HG03469 (cell line): ENCODE results near the gene ALAD.
"Not testable (repeated sequence)": the region's sequence is repeated elsewhere in the genome, so short reads cannot be mapped to it uniquely, and the experiment has no call there.

Experiments
- ATAC-seq: cut with Tn5 transposase; IDR thresholded peaks from one replicate; pipeline ENCODE4 v1.9.1; 2021; ENCODE audit warnings: mild to moderate bottlenecking, moderate library complexity, moderate number of reproducible peaks; ENCODE audit not compliant: unreplicated experiment

The ALAD gene

DNA sequence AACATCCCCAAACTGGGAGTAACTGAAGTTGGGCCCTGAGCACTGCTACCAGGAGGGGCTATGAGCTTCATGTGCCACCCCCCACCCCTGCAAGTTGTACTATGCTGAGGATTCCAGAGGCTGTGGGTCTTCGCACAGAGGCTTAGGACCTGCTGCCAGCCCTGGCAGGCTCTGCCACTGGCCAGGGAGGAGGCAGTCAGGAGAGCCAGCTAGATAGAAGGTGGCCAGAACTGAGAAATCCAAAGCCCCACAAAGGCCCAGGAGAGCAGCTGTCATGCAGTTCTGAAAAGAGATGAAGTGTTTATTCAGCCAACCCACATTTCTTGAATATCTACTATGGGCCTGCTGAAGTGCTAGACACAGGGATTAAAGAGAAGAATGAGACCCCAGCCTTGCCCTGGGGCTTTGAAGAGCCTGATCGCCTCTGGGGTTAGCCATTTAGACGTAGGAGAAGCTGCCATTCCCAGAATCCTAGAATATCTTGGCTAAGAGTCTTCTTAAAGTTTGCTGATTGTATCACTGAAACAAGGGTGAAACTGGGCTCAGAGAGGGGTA, 1.4 kb downstream of the ALAD start:
- ATAC-seq = no peak

DNA sequence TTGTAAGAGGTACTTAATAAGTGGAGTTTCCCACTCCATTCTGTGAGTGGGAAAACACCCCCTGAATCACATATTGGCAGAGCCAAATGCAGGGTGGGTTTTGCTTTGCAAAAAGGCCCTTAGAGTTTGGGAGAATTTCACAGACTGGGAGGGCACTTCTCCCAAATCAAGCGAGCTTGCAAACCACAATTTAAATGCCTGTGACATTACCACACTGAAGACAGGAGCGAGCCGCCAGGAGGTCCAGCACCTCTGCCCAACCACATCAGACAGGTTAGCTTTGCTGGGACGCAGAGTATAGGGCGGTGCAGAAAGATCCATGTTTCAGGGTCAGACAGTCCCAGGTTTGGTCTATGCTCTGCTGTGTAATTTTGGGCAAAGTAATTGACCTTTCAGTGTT, 2.3 kb downstream of the ALAD start:
- no peak for ATAC-seq

DNA sequence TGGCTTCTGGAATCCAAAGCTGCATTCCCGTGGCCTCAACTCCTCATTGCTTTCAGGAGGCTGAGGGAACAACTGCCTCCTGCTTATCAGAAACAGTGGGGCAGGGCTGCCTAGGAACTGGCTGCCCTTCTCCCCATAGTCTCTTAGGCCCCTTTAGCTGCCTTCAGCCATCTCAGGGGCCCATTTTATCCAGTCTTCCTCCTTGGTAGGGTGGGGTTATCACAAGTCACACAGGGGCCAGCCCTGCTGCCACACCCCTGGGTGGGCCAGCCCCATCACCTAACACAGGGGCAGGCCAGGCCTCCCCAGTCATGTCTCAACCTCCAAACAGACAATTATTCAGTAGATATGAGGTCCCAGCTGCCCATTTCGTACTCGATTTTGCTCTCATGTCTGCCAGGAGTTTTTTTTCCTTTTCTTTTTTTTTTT, 3.9 kb downstream of the ALAD start:
- no peak for ATAC-seq

DNA sequence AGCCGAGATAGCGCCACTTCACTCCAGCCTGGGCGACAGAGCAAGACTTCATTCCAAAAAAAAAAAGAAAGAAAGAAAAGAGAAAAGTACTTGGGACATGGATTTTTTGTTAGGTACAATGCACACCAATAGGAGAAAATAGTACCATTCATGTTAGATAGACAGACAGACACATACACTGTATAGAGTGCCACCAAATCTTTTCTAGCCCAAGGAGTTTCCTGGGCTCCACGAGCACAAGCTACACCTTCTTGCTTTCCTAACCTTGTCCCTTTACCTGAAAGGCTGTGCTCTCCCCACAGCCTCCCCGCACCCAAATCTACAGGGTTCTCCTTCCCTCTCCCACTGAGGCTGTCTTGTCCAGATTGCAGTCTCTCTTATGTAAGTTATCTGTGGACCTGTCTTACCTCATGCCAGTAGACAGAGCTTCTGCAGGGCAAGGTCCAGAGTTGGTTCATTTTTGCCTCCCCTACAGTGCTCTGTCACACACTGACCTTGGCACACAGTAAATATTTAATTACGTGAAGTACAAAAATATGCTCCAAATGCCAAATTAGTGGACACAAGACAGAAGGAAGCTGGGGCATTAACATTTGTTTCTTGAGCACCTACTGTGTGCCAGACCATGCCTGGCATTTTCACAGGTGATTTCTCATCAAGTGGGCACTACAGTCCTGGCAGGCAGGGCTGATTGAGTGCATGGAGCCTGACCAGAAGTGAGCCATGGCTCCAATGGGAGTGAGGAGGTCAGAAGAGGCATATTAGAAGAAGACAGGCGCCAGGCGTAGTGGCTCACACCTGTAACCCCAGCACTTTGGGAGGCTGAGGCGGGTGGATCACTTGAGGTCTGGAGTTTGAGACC, 5.9 kb downstream of the ALAD start:
- ATAC-seq = no peak

DNA sequence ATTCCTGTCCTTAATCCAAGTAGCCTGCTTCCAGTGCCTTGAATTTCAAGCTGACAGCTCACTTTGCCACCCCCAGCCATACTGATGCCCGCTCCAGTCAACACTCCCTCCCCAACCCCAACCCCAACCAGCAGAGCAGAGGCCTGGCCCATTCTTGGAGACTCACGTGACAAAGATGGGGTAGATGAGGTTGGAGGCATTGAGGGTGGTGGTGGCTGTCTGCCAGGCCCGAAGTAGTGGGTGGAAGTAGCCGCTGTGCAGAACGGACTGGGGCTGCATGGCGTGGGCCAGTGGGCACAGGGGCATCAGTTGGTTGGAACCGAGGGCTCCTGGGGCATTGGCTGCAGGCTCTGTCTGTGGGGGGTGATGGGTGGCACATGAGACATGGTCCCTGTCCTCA, 7.8 kb downstream of the ALAD start:
- ATAC-seq = no peak

DNA sequence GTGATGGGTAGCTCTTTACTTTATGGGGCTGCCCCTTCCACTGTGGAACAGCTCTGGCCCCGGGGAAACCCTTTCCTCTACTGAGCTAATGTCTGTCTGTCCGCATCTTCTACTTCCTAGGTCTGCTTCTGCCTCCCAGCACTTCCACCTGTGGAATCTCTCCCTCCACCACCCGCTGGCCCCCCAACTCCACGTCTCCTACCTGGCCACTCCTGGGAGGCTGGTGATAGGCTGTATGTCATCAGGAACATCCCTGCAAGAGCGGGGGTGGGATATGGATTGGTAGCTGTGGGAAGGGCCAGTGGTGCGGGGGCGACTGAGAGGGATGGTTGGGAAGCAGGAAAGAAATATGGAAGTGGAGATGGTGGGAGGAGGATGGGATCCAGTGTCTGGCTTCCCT, 9.2 kb downstream of the ALAD start:
- ATAC-seq = no peak

DNA sequence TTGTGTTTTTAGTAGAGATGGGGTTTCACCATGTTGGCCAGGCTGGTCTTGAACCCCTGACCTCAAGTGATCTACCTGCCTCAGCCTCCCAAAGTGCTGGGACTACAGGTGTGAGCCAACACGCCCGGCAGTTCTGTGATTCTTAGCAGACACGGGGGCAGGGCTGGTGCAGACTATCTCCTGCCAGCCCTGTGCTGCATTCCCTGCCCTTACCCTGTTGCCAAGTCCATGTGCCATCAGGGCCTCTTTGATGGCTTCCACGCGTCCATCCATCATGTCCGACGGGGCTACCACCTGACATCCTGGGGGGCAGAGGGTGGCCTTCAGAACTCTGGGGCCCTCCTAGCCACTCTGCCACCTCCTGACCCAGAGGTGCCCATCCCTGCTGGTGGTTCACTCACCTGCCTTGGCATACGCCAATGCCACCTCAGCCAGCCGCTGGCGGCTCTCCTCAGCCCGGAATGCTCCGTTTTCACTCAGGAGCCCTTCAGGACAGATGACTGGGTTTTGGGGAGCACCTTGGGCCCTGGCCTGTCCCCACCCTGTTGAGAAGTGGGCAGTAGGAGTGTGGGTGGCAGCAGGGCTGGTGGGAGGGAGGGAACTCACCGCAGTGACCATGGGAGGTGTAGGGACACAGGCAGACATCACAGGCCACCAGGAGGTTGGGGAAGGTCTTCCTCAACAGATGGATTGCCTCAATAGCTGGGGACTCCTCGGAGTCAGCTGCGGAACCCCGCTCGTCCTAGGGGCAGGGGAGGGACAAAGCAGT, 10.7 kb downstream of the ALAD start:
- no peak for ATAC-seq

DNA sequence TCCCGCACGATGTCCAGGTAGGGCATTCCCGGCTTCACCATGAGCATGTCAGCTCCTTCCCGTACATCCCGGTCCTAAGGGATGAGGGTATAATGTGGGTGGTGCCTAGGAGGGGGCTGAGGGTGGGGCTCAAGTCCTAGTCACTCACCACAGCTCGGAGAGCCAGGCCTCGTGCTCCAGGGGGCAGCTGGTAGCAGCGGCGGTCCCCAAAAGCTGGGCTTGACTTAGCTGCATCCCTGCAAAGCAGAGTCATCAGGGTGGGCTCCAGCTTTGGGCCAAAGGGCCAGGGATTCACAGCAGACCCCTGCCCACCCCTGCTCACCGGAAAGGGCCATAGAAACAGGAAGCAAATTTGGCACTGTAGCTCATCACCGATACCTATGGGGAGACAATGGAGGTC, 11.6 kb downstream of the ALAD start:
- ATAC-seq = no peak

DNA sequence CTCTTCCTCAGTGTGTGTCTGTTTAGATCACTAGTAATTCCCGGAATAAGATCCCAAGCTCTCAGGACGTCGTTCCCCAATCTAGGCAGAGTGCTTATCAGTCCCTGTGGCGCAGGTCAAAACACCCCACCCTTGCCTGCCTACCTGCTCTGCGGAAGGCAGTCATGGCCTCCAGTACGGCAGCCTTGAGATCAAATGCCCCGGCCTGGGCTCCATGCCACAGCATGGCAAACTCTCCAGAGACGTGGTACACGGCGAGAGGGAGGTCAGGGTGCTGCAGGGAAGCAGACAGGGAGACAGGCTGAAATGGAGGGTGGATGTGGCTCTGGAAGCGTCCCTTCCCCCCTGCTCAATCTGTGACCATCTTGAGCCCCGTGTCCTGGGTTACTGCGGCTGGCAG, 12.3 kb downstream of the ALAD start:
- no peak for ATAC-seq

DNA sequence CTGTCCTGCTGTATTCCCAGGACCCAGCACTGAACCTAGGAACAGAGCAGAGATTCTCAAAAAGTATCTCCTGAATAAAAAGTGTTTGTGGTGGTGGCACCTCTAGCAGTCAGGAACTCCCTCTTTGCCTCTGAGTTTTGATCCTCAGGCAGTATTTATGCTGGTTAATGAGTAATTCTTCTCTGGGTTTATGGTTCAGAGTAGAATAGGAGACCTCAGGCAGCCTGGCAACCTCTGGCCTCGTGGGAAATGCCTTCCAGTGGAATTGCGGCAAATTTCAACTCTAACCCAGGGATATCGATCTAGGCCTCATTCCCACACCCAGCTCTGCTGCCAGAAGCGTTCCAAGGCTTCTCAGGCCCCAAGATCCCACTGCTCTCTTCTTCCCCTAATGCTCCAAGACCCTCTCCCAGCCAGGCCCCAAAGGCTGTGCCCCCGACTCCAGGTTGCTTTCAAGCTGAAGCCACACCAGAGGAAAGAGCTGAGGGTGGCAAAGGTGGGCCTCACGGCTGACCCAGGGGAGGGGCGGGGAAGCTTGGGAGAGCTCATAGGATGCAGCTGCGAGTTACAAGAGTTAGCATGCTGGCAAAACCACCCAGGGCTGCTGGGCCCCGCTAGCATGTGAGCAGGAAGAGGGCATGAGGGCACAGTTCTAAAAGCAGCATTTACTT, 13.4 kb downstream of the ALAD start:
- ATAC-seq = no peak

DNA sequence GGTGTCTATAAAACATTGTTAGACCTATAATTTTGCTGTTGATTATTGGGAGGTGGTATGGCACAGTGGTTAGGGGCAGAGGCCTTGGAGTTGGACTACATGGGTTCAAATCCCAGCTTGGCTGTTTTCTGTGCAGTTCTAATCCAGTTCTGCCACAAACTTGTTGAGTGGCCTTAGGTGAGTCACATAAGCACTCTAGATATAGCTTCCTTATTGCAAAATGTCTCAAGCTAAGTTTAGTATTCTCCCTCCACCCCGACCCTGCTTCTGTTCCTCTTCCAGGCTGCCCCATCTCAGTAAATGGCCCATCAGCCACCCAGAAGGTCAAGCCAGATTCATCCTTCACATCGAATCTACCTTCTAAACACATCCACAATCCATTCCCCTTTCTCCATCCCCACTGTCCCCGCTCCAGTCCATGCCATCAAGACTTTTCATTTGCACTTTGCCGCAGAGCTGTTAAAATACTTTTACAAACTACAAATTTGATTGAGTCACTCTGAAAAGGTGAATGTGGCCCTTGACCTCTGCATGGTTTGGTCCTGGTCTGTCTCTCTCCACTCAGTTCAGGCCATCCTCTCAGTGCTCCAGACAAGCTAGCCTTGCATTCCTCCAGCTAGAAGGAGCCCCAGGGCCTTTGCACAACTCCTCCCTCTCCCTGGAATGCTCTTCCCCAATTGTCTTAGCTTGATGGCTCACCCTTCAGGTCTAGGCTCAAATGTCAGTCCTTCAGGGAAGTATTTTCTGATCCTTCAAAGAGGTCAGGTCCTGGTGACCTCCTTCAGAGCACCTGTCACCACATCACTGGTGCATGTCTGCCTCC, 14.3 kb downstream of the ALAD start:
- no peak for ATAC-seq

DNA sequence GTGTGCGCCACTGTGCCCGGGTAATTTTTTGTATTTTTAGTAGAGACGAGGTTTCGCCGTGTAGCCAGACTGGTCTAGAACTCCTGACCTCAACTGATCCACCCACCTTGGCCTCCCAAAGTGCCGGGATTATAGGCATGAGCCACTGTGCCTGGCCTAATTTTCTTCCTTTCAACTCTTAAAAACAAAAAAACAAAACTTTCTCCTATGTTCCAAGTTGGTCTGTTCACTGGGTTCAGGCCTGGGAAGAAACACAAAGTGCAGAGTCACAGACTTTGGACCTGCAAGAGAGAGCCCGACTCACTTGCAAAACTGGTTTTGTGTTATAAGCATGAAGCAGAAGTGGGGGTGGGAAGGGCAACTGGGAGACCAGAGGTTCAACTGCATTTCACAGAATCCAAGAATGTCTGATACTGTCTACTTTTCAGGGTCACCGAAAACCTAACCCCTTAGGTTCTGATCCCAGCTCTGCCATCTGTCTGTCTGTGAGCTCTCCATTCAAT, 19.1 kb downstream of the ALAD start:
- no peak for ATAC-seq

DNA sequence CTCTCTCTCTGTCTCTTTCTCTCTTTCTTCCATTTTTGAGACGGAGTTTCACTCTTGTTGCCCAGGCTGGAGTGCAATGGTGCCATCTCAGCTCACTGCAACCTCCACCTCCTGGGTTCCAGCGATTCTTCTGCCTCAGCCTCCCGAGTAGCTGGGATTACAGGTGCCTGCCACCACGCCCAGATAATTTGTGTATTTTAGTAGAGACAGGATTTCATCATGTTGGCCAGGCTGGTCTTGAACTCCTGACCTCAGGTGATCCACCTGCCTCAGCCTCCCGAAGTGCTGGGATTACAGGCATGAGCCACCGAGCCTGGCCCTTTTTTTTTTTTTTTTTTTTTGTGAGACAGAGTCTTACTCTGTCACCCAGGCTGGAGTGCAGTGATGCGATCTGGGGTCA, 19.6 kb downstream of the ALAD start:
- not testable (repeated sequence) for ATAC-seq

DNA sequence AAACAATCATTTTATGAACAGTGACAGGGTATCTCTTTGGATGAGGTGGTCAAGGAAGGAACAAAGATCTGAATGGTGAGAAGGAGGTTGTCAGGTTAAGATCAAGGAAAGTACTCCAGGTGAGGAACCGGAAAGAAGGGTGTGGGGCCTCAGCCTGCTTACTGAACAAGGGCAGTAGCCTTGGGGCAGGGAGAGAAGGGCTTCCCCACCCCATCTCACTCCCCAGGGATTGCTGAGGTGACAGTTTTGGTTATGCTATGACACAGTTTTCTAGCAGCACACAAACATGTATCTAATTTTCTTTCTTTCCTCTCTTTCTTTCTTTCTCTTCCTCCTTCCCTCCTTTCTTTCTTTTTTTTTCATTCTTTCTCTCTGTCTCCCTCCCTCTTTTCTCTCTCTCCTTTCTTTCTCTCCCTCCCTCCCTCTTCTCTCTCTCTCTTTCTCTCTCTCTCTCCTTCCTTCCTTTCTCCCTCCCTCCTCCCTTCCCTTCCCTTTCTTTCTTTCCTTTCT, 20.2 kb downstream of the ALAD start:
- ATAC-seq = peak; percentile 55

DNA sequence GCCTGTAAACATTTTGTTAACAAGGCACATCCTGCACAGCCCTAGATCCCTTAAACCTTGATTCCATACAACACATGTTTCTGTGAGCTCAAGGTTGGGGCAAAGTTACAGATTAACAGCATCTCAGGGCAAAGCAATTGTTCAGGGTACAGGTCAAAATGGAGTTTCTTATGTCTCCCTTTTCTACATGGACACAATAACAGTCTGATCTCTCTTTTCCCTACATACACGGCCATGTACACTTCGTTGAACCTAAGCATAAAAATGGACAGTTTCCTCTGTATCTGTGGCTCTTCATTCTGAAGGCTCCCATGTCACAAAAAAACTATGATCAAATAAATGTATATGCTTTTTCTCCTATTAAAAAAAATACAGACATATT, 21.3 kb downstream of the ALAD start:
- not testable (repeated sequence) for ATAC-seq

DNA sequence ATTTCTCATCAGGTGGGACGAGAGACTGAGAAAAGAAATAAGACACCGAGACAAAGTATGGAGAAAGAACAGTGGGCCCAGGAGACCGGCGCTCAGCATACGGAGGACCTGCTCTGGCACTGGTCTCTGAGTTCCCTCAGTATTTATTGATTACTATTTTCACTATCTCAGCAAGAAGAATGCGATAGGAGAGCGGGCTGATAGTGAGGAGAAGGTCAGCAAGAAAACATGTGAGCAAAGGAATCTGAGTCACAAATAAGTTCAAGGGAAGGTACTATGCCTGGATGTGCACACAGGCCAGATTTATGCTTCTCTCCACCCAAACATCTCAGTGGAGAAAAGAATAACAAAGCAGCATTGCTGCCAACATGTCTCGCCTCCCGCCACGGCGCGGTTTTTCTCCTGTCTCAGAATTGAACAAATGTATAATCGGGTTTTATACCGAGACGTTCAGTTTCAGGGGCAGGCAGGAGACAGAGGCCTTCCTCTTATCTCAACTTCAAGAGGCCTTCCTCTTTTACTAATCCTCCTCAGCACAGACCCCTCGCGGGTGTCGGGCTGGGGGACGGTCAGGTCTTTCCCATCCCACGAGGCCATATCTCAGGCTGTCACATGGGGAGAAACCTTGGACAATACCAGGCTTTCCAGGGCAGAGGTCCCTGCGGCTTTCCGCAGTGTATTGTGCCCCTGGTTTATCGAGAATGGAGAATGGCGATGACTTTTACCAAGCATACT, 21.8 kb downstream of the ALAD start:
- ATAC-seq = not testable (repeated sequence)

DNA sequence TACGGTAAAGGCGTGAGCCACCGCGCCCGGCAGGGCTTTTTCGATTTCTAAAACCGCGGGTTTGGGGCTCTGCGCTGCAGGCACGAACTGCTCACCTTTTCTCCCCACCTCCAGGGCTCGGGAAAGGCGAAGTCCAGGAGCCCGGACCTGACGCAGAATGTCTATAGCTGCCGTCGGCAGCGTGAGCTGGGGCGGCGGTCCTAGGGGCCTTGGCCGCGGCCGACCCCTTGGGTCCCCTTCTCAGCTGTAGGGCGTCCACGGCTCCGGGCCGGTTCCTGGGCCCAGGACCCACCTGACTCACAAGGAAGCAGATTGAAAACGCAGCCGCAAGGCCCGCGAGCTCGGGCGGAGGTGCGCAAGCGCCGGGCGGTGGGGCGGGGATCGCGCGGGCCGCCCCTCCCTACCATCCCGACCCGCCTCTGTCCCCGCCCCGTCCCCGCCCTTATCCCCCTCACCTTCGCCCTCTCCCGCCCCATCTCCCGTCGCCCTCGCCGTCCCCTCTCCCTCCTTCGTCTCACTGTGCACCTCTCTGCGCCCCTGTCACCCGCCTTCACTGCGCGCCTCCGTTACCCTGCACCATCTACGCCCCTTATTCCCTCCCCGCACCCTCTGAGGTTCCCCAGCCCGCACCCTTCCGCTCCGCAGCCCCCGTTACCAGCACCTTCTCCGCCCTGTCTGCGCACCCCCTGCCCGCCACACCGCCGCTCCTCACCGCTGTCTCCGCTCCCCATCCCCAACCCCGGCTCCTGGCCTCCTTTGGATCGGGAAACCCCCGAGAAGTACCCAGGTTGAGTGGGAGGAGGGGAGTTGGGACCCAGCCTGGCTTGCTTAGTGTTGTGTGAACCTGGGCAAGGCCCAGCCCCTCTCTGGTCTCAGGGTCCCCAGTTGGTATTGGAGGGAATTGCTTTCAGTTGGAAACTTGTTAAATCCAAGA, 24.2 kb downstream of the ALAD start, which contains the start of gene HDHD3:
HDHD3 (minus strand) TSS at position 353 of the 934 bp plus-strand sequence. CDS start 2,632 bp downstream, outside the sequence.
- ATAC-seq = peak; percentile 61
